Ishikawa (cell line): ENCODE measurements around the gene TERT.

Source experiments
- EGR1 ChIP-seq: IDR thresholded peaks from 2 replicates; pipeline ENCODE4 v1.6.1; 2012
- TAF1 ChIP-seq: IDR thresholded peaks from 2 replicates; pipeline ENCODE4 v1.6.1; 2012; ENCODE audit warnings: low read depth, mild to moderate bottlenecking
- YY1 ChIP-seq: IDR thresholded peaks from 2 replicates; pipeline ENCODE4 v1.6.1; 2012; ENCODE audit warnings: low read depth
- TF ChIP-seq, protein P1 (sequence below): IDR thresholded peaks from 2 replicates; pipeline ENCODE4 v1.6.1; 2012; ENCODE audit warnings: low read depth, mild to moderate bottlenecking

DNA sequence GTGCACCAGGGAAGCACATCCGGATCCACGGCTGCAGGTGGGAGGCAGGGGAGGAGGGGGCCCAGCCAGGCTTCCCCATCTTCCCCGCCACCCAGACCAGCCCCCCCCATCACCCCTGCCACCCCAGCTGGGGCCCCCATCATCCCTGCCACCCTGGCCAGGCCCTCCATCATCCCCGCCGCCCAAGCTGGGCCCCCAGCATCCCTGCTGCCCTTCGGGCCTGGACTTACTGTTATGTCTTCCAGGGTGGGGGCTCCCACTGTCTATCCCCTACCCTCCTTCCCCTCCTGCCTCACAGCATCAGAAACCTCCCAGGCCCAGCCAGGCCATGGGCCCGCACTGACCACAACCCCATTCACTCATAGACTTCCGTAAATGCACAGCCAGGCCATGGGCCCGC, 42.2 kb downstream of the TERT start:
- TF ChIP-seq, protein P1, sequence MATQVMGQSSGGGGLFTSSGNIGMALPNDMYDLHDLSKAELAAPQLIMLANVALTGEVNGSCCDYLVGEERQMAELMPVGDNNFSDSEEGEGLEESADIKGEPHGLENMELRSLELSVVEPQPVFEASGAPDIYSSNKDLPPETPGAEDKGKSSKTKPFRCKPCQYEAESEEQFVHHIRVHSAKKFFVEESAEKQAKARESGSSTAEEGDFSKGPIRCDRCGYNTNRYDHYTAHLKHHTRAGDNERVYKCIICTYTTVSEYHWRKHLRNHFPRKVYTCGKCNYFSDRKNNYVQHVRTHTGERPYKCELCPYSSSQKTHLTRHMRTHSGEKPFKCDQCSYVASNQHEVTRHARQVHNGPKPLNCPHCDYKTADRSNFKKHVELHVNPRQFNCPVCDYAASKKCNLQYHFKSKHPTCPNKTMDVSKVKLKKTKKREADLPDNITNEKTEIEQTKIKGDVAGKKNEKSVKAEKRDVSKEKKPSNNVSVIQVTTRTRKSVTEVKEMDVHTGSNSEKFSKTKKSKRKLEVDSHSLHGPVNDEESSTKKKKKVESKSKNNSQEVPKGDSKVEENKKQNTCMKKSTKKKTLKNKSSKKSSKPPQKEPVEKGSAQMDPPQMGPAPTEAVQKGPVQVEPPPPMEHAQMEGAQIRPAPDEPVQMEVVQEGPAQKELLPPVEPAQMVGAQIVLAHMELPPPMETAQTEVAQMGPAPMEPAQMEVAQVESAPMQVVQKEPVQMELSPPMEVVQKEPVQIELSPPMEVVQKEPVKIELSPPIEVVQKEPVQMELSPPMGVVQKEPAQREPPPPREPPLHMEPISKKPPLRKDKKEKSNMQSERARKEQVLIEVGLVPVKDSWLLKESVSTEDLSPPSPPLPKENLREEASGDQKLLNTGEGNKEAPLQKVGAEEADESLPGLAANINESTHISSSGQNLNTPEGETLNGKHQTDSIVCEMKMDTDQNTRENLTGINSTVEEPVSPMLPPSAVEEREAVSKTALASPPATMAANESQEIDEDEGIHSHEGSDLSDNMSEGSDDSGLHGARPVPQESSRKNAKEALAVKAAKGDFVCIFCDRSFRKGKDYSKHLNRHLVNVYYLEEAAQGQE, result no peak
- TF ChIP-seq TAF1 (no peak), EGR1 (no peak), YY1 (no peak)
